CD14-positive monocyte (primary cell): Measurements from ENCODE around the gene PRICKLE1. TPM values are rescaled to one million over a fixed set of nuclear protein-coding genes. Genes with fewer than 3 reads are reported as not detected.
A peak's percentile ranks its signal among the peaks of the same experiment; 100 is the strongest.

Source experiments
- DNase-seq, 3 donors: peaks; one replicate each; pipeline ENCODE4 v3.0.0-alpha.2; 2011 to 2022
- H2AFZ ChIP-seq: 2 replicates; pipeline ENCODE4 v1.6.0; 2012; ENCODE audit warnings: mild to moderate bottlenecking, low read depth, low read length, inconsistent platforms; ENCODE audit not compliant: insufficient read depth, poor library complexity, severe bottlenecking
- H3K27ac ChIP-seq, 2 donors: 1 replicate in 1 of 2; 2 replicates in 1 of 2; pipeline ENCODE4 v1.5.1; 2012 to 2013; ENCODE audit warnings: low read length in 2 of 2, control low read depth in 1 of 2, inconsistent platforms in 1 of 2, low read depth in 1 of 2, mild to moderate bottlenecking in 1 of 2
- H3K27me3 ChIP-seq, 2 donors: one replicate each; pipeline versions ENCODE4 v1.6.0 to v1.6.1; 2011 to 2013; ENCODE audit warnings: low read length in 2 of 2; ENCODE audit not compliant: control insufficient read depth in 2 of 2, insufficient read depth in 2 of 2
- H3K36me3 ChIP-seq, 2 donors: replicated peaks in 1 of 2; 1 replicate in 1 of 2; 2 replicates in 1 of 2; pipeline versions ENCODE4 v1.5.1 to v1.6.1; 2012 to 2013; ENCODE audit warnings: low read length in 2 of 2, control low read depth in 1 of 2, inconsistent platforms in 1 of 2, mild to moderate bottlenecking in 1 of 2; ENCODE audit not compliant: insufficient read depth in 2 of 2, control insufficient read depth in 1 of 2
- H3K4me1 ChIP-seq, 2 donors: 1 replicate in 1 of 2; 2 replicates in 1 of 2; pipeline versions ENCODE4 v1.5.1 to v1.6.1; 2012 to 2013; ENCODE audit warnings: low read length in 2 of 2, control low read depth in 1 of 2, inconsistent platforms in 1 of 2, mild to moderate bottlenecking in 1 of 2, moderate library complexity in 1 of 2; ENCODE audit not compliant: insufficient read depth in 2 of 2, control insufficient read depth in 1 of 2
- H3K4me2 ChIP-seq: replicated peaks from 2 replicates; pipeline ENCODE3; 2012; ENCODE audit warnings: low read length, moderate library complexity, mild to moderate bottlenecking; ENCODE audit not compliant: poor library complexity, severe bottlenecking; ENCODE audit errors: extremely low read depth
- H3K4me3 ChIP-seq, 3 experiments: fragments of 200-600 bp in 1 of 3; sonication (generic) in 1 of 3; replicated peaks in 1 of 3; 1 replicate in 2 of 3; 2 replicates in 1 of 3; pipeline ENCODE4 v1.5.1; 2011 to 2013; ENCODE audit warnings: low read length in 3 of 3, mild to moderate bottlenecking in 3 of 3, control low read depth in 2 of 3, low read depth in 2 of 3, inconsistent platforms in 1 of 3, moderate library complexity in 1 of 3
- H3K79me2 ChIP-seq: 2 replicates; pipeline ENCODE4 v1.6.0; 2012; ENCODE audit warnings: mild to moderate bottlenecking, control low read depth, inconsistent platforms, low read length, moderate library complexity; ENCODE audit not compliant: insufficient read depth
- H3K9ac ChIP-seq: 2 replicates; pipeline ENCODE4 v1.6.0; 2017; ENCODE audit warnings: low read length, mild to moderate bottlenecking; ENCODE audit not compliant: insufficient read depth, poor library complexity, severe bottlenecking
- H3K9me3 ChIP-seq, 2 donors: replicated peaks in 1 of 2; 1 replicate in 1 of 2; 2 replicates in 1 of 2; pipeline versions ENCODE4 v1.5.1 to v1.6.1; 2012 to 2013; ENCODE audit warnings: low read length in 2 of 2, control low read depth in 1 of 2; ENCODE audit not compliant: control insufficient read depth in 1 of 2, insufficient read depth in 1 of 2
- H4K20me1 ChIP-seq: 2 replicates; pipeline ENCODE4 v1.6.0; 2012; ENCODE audit warnings: mild to moderate bottlenecking, low read length, control low read depth, moderate library complexity; ENCODE audit not compliant: insufficient read depth
- H3K27ac Mint-ChIP-seq, 7 donors: one replicate each; pipeline ENCODE4 v1.8.0; 2020; ENCODE audit warnings: mild to moderate bottlenecking in 7 of 7, mixed read lengths in 7 of 7, moderate library complexity in 6 of 7, inconsistent platforms in 2 of 7
- H3K27me3 Mint-ChIP-seq, 3 donors: one replicate each; pipeline ENCODE4 v1.8.0; 2021 to 2022; ENCODE audit warnings: low read depth in 3 of 3, mild to moderate bottlenecking in 3 of 3, mixed read lengths in 3 of 3, moderate library complexity in 3 of 3, inconsistent platforms in 1 of 3
- H3K36me3 Mint-ChIP-seq, 2 donors: one replicate each; pipeline ENCODE4 v1.8.0; 2020; ENCODE audit warnings: mixed read lengths in 2 of 2, inconsistent platforms in 1 of 2, mild to moderate bottlenecking in 1 of 2
- H3K4me1 Mint-ChIP-seq: one replicate; pipeline ENCODE4 v1.8.0; 2020; ENCODE audit warnings: mild to moderate bottlenecking, mixed read lengths
- H3K4me3 Mint-ChIP-seq, 2 donors: one replicate each; pipeline ENCODE4 v1.8.0; 2020; ENCODE audit warnings: mild to moderate bottlenecking in 2 of 2, mixed read lengths in 2 of 2, moderate library complexity in 1 of 2
- H3K9me3 Mint-ChIP-seq, 7 donors: one replicate each; pipeline ENCODE4 v1.8.0; 2020 to 2022; ENCODE audit warnings: mixed read lengths in 7 of 7, mild to moderate bottlenecking in 6 of 7, moderate library complexity in 6 of 7, inconsistent platforms in 2 of 7
- CTCF ChIP-seq: fragments of 200-600 bp; IDR thresholded peaks from one replicate; pipeline ENCODE4 v1.8.0; 2022; ENCODE audit warnings: antibody characterized with exemption, mild to moderate bottlenecking
- WGBS: methylation state at CpG from one replicate; pipeline ENCODE4 v1.1.5; 2013; ENCODE audit warnings: missing lambda C conversion rate; ENCODE audit not compliant: insufficient coverage; 5-methylcytosine and 5-hydroxymethylcytosine counted together
- intact Hi-C, 2 donors: fragments of 100-400 bp; cut with micrococcal nuclease; formaldehyde crosslinking; loops; one replicate each; pipeline versions ENCODE4 v1.15.0 to v1.15.1; 2023
- polyA plus RNA-seq, 3 donors: library from polyadenylated mRNA; depleted of rRNA in 1 of 3; unstranded in 2 of 3; stranded (reverse) in 1 of 3; fragments of 300-500 nt in 2 of 3; fragments of >200 nt in 1 of 3; fragmentation: Illumina TruSeq in 2 of 3; gene quantifications; 1 replicate in 2 of 3; 2 replicates in 1 of 3; pipeline ENCODE4 v1.2.3, GENCODE V29; 2012 to 2021

PRICKLE1 gene
- polyA plus RNA-seq, 3 donors: 1.3 to 5.1 (median 2.6) TPM

DNA sequence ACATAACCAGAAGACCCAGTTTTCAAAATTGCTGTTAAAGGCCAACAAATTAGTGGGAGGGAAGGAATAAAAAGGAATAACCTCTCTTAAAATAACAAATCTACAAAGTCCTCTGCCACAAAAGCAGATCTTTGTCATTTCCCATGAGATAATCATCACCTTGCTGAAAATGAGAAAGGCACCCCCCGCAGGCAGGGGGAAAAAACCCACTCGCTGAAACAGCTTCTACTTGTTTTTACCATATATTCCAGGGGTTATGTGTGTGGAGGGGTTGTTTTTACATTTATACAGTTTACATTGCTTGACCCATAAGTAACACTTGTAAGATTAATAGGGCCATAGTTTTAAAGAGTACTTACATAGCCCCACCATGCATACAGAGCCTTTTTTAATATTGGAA lies 131.0 kb downstream of the PRICKLE1 start:
- no CpG with 5 or more reads among the region's 2 CpGs for WGBS
- Mint-ChIP-seq H3K27ac (no peak overlapping the region), H3K9me3 (peaks cover 0 to 4% (median 0%) of the 10 kb centered on the region in 7 donors), H3K4me3 (no peak overlapping the region), H3K4me1 (no peaks in the 10 kb centered on the region), H3K27me3 (peaks cover 0 to 2% (median 0%) of the 10 kb centered on the region in 3 donors), H3K36me3 (peaks cover 5 to 18% of the 10 kb centered on the region in 2 donors)
- no peak overlapping the region for H3K27ac ChIP-seq
- H3K4me1 ChIP-seq: no peaks in the 10 kb centered on the region
- intact Hi-C loops: no loop called here
- no peaks in the 10 kb centered on the region for H3K27me3 ChIP-seq
- no peak for DNase-seq
- no peak overlapping the region for H3K9ac ChIP-seq
- TF ChIP-seq CTCF: no peak
- peaks cover 2 to 7% of the 10 kb centered on the region in 2 donors for H3K36me3 ChIP-seq
- no peaks in the 10 kb centered on the region for H4K20me1 ChIP-seq
- H2AFZ ChIP-seq: no peak overlapping the region
- H3K4me3 ChIP-seq: no peak overlapping the region
- H3K9me3 ChIP-seq: no peaks in the 10 kb centered on the region
- H3K4me2 ChIP-seq: no peak overlapping the region
- H3K79me2 ChIP-seq: no peaks in the 10 kb centered on the region

DNA sequence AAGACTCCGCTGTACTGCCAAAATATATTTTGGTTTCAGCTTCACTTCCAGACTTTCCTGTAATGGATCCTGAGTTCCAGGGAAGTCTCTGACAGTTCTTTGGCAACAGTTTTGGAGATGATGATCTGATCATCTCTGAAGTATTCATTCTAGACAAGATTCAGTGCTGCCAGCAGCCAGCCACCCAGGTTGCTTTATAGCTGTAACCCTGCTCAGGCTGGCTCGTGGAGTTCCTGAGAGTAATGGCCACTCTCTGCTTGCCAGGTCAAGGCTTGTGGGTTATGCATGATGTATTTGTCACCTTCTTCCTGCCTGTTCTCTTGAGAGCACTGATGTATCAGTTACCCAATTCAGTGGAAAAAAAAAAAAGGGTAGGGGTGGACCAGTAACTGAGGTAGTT lies 139.3 kb downstream of the PRICKLE1 start:
- Histone ChIP-seq H3K4me2 (no peak overlapping the region), H3K4me1 (no peaks in the 10 kb centered on the region)
- 38% methylated on average over 1 of the region's 2 CpGs for WGBS

More for the DNA sequence above, 139.3 kb downstream of the PRICKLE1 start:
- TF ChIP-seq CTCF: no peak
- no peak overlapping the region for H3K9ac ChIP-seq
- no peaks in the 10 kb centered on the region for H3K27me3 ChIP-seq
- H3K9me3 ChIP-seq: no peaks in the 10 kb centered on the region
- no peak for DNase-seq
- Mint-ChIP-seq H3K4me3 (no peak overlapping the region), H3K9me3 (no peaks in the 10 kb centered on the region), H3K4me1 (no peaks in the 10 kb centered on the region), H3K27ac (peak overlapping the region in 1 of 7 donors; percentile 8), H3K36me3 (peaks cover 39 to 48% of the 10 kb centered on the region in 2 donors), H3K27me3 (peaks cover 0 to 2% (median 2%) of the 10 kb centered on the region in 3 donors)
- intact Hi-C loops: no loop called here
- peaks cover 22 to 51% of the 10 kb centered on the region in 2 donors for H3K36me3 ChIP-seq
- H3K27ac ChIP-seq: no peak overlapping the region
- no peaks in the 10 kb centered on the region for H3K79me2 ChIP-seq
- H3K4me3 ChIP-seq: no peak overlapping the region
- no peak overlapping the region for H2AFZ ChIP-seq
- H4K20me1 ChIP-seq: no peaks in the 10 kb centered on the region
